ENCODE data around the gene RASL11B.

DNA sequence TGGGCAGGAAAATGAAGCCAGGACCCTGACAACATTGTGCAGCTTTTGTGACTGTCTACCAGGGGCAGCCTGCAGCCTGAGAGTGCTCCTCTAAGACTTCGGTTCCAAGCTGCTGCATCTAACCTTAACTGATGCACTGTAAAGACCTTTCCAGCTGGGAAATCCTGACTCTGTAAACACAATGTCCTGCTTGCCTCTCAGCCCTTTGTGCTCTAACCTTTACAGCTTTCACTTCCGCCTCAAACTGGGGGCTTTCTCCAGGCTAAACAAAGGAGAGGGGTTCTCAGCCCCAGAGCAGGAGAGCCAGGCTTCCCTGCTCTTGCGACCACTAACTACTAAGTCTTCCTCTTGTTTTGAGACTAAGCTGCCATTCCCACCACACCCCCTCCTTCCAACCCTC lies 19.3 kb upstream of the RASL11B start:
- TF ChIP-seq, protein P1, sequence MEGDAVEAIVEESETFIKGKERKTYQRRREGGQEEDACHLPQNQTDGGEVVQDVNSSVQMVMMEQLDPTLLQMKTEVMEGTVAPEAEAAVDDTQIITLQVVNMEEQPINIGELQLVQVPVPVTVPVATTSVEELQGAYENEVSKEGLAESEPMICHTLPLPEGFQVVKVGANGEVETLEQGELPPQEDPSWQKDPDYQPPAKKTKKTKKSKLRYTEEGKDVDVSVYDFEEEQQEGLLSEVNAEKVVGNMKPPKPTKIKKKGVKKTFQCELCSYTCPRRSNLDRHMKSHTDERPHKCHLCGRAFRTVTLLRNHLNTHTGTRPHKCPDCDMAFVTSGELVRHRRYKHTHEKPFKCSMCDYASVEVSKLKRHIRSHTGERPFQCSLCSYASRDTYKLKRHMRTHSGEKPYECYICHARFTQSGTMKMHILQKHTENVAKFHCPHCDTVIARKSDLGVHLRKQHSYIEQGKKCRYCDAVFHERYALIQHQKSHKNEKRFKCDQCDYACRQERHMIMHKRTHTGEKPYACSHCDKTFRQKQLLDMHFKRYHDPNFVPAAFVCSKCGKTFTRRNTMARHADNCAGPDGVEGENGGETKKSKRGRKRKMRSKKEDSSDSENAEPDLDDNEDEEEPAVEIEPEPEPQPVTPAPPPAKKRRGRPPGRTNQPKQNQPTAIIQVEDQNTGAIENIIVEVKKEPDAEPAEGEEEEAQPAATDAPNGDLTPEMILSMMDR (IDR thresholded peaks at IDR 0.05; ENCODE audit: low read depth, low read length): no peak
- no peak for TF ChIP-seq EZH2phosphoT487 (IDR thresholded peaks at IDR 0.05; ENCODE audit: low read depth)

All from OCI-LY3 (cell line).